ENCODE results near the gene ZNF117.

- TF ChIP-seq FOXJ3 (CRISPR knock-in tag; IDR thresholded peaks at IDR 0.05) (no peak), ZNF124 (CRISPR knock-in tag; IDR thresholded peaks at IDR 0.05) (no peak), KLF10 (CRISPR knock-in tag; IDR thresholded peaks at IDR 0.05) (no peak), REST (IDR thresholded peaks at IDR 0.05; ENCODE audit: borderline replicate concordance) (no peak), REST (CRISPR knock-in tag; IDR thresholded peaks at IDR 0.05; ENCODE audit: low read depth) (no peak), POLR2AphosphoS5 (IDR thresholded peaks at IDR 0.05; ENCODE audit: control insufficient read depth, insufficient read depth, low read depth, low read length) (no peak), CTCF (IDR thresholded peaks at IDR 0.05 in 2 of 3, conservative IDR thresholded peaks at IDR 0.05 in 1 of 3; ENCODE audit: insufficient read depth in 2 of 3, low read depth in 1 of 3, low read length in 3 of 3) (no peak)
Observed at GRCh38 chr7:64938540-64938939, 52.3 kb downstream of the ZNF117 start.

Measured in K562 (cell line).